IMR-90 (cell line): Measurements from ENCODE around the gene RNF14. TPM values are rescaled to one million over a fixed set of nuclear protein-coding genes. Genes with fewer than 3 reads are reported as not detected.

Experiments used
- ATAC-seq: fragments of 200-7000 bp; cut with Tn5 transposase; 2 replicates; pipeline ENCODE4 v1.9.1; 2020; ENCODE audit warnings: low read depth, mild to moderate bottlenecking, moderate library complexity
- BruUV-seq: library from RNA; stranded (reverse); fragments of 400-500 nt; replicated peaks from 2 replicates; lab custom pipeline; 2021; lab: Mats Ljungman, UMichigan
- CTCF ChIA-PET: fragments of 300-600 bp; formaldehyde crosslinking; extraction: SDS; loops from one replicate; lab custom pipeline; 2021; ENCODE audit warnings: antibody characterized with exemption; lab: Yijun Ruan, JAX
- POLR2A ChIA-PET: fragments of 300-600 bp; sonication (Branson Sonifier 250); formaldehyde crosslinking; loops from one replicate; lab custom pipeline; 2022; ENCODE audit warnings: antibody characterized with exemption; ENCODE audit not compliant: unreplicated experiment; lab: Charles Lee
- DNase-seq: peaks from one replicate; pipeline ENCODE4 v3.0.0; 2013
- H2AFZ ChIP-seq: replicated peaks from 2 replicates; pipeline ENCODE3; 2013; ENCODE audit warnings: low read length, mild to moderate bottlenecking; ENCODE audit not compliant: poor library complexity
- H2AK5ac ChIP-seq: 2 replicates; pipeline ENCODE4 v1.6.1; 2013; ENCODE audit warnings: low read depth, low read length, inconsistent platforms
- H2AK9ac ChIP-seq: replicated peaks from 2 replicates; pipeline ENCODE3; 2013; ENCODE audit warnings: mild to moderate bottlenecking, low read depth, low read length, moderate library complexity; ENCODE audit not compliant: poor library complexity
- H2BK120ac ChIP-seq: 2 replicates; pipeline ENCODE4 v1.6.1; 2013; ENCODE audit warnings: low read depth, low read length, inconsistent platforms
- H2BK15ac ChIP-seq: 3 replicates; pipeline ENCODE4 v1.6.1; 2013; ENCODE audit warnings: low read depth, low read length, inconsistent platforms
- H2BK20ac ChIP-seq: 2 replicates; pipeline ENCODE4 v1.6.1; 2013; ENCODE audit warnings: low read depth, mild to moderate bottlenecking, inconsistent platforms, low read length, moderate library complexity
- H2BK5ac ChIP-seq: 2 replicates; pipeline ENCODE4 v1.6.1; 2013; ENCODE audit warnings: mild to moderate bottlenecking, low read depth, low read length, inconsistent platforms; ENCODE audit not compliant: poor library complexity, severe bottlenecking
- H3K14ac ChIP-seq: replicated peaks from 2 replicates; pipeline ENCODE4 v1.6.1; 2013; ENCODE audit warnings: low read depth, low read length, inconsistent platforms
- H3K18ac ChIP-seq: 2 replicates; pipeline ENCODE4 v1.6.1; 2013; ENCODE audit warnings: low read depth, low read length, control low read depth
- H3K23ac ChIP-seq: 2 replicates; pipeline ENCODE4 v1.6.1; 2013; ENCODE audit warnings: low read depth, low read length, inconsistent platforms
- H3K27ac ChIP-seq: 2 replicates; pipeline ENCODE4 v1.5.1; 2013; ENCODE audit warnings: mild to moderate bottlenecking, control low read depth, low read length; ENCODE audit not compliant: insufficient read depth
- H3K27me3 ChIP-seq: 2 replicates; pipeline ENCODE4 v1.6.1; 2013; ENCODE audit warnings: low read length; ENCODE audit not compliant: control insufficient read depth, insufficient read depth
- H3K36me3 ChIP-seq: 2 replicates; pipeline ENCODE4 v1.6.1; 2013; ENCODE audit warnings: low read length, mixed read lengths; ENCODE audit not compliant: control insufficient read depth, insufficient read depth
- H3K4ac ChIP-seq: 2 replicates; pipeline ENCODE4 v1.6.1; 2013; ENCODE audit warnings: low read depth, low read length, inconsistent platforms
- H3K4me1 ChIP-seq: 2 replicates; pipeline ENCODE4 v1.6.1; 2013; ENCODE audit warnings: low read length, mixed read lengths; ENCODE audit not compliant: control insufficient read depth, insufficient read depth
- H3K4me2 ChIP-seq: 2 replicates; pipeline ENCODE4 v1.6.1; 2013; ENCODE audit warnings: low read depth, mild to moderate bottlenecking, control low read depth, low read length, moderate library complexity
- H3K4me3 ChIP-seq: 2 replicates; pipeline ENCODE4 v1.5.1; 2013; ENCODE audit warnings: low read depth, mild to moderate bottlenecking, control low read depth, low read length, moderate library complexity; ENCODE audit not compliant: insufficient read depth
- H3K56ac ChIP-seq: 2 replicates; pipeline ENCODE4 v1.6.1; 2013; ENCODE audit warnings: low read length, inconsistent platforms; ENCODE audit not compliant: insufficient read depth; ENCODE audit errors: extremely low read depth
- H3K79me1 ChIP-seq, 2 experiments: 2 replicates each; pipeline ENCODE4 v1.6.1; 2013; ENCODE audit warnings: low read length in 2 of 2, inconsistent platforms in 1 of 2, low read depth in 1 of 2
- H3K9ac ChIP-seq: 2 replicates; pipeline ENCODE4 v1.6.1; 2013; ENCODE audit warnings: low read depth, low read length, control low read depth
- H3K9me1 ChIP-seq: 2 replicates; pipeline ENCODE4 v1.6.1; 2013; ENCODE audit warnings: low read length, inconsistent platforms; ENCODE audit not compliant: insufficient read depth
- H3K9me3 ChIP-seq: 2 replicates; pipeline ENCODE4 v1.6.1; 2013; ENCODE audit warnings: low read length; ENCODE audit not compliant: control insufficient read depth, insufficient read depth
- H4K20me1 ChIP-seq: 2 replicates; pipeline ENCODE4 v1.6.1; 2013; ENCODE audit warnings: low read length, inconsistent platforms; ENCODE audit not compliant: insufficient read depth
- H4K5ac ChIP-seq: 2 replicates; pipeline ENCODE4 v1.6.1; 2013; ENCODE audit warnings: mild to moderate bottlenecking, low read depth, low read length, control low read depth
- H4K8ac ChIP-seq, 2 experiments: 2 replicates each; pipeline ENCODE4 v1.6.1; 2013; ENCODE audit warnings: low read depth in 2 of 2, low read length in 2 of 2, control low read depth in 1 of 2, inconsistent platforms in 1 of 2
- H4K91ac ChIP-seq: 2 replicates; pipeline ENCODE4 v1.6.1; 2013; ENCODE audit warnings: low read depth, low read length, inconsistent platforms; ENCODE audit not compliant: insufficient read depth
- CHD1 ChIP-seq: IDR thresholded peaks from 2 replicates; pipeline ENCODE4 v1.6.1; 2012; ENCODE audit warnings: low read depth, low read length, improper control_type of control experiment
- RAD21 ChIP-seq: IDR thresholded peaks from 2 replicates; pipeline ENCODE4 v1.6.1; 2012; ENCODE audit warnings: low read length, improper control_type of control experiment
- RFX5 ChIP-seq: IDR thresholded peaks from 2 replicates; pipeline ENCODE4 v1.8.0; 2012; ENCODE audit warnings: low read depth, mild to moderate bottlenecking, low read length, moderate library complexity
- SMC3 ChIP-seq: fragments of 150-350 bp; IDR thresholded peaks from 2 replicates; pipeline ENCODE4 v1.6.1; 2016; ENCODE audit warnings: low read depth, mild to moderate bottlenecking, antibody characterized with exemption, low read length, moderate library complexity
- WGBS, 2 experiments: methylation state at CpG; one replicate each; pipeline versions ENCODE4 v1.1.5 to v1.1.7; 2013; ENCODE audit warnings: missing lambda C conversion rate in 2 of 2; ENCODE audit not compliant: insufficient read length in 1 of 2; ENCODE audit errors: extremely low coverage in 2 of 2; 5-methylcytosine and 5-hydroxymethylcytosine counted together
- dilution Hi-C: fragments of 300-500 bp; cut with HindIII; formaldehyde crosslinking; loops from one replicate; pipeline ENCODE4 v1.14.3; 2018; ENCODE audit warnings: low sequenced_read_pairs; ENCODE audit not compliant: unreplicated experiment
- in situ Hi-C: fragments of 300-500 bp; cut with MboI; formaldehyde crosslinking; loops from 3 replicates; pipeline ENCODE4 v1.14.3; 2019; ENCODE audit warnings: low sequenced_read_pairs, inconsistent platforms, mixed read lengths
- intact Hi-C: fragments of 100-400 bp; cut with micrococcal nuclease; formaldehyde crosslinking; loops from 2 replicates; pipeline ENCODE4 v1.10.0; 2022
- polyA plus RNA-seq, 3 experiments: library from polyadenylated mRNA; depleted of rRNA; stranded (reverse); fragments of >200 nt; gene quantifications; 2 replicates each; pipeline ENCODE4 v1.2.3, GENCODE V29; 2012; ENCODE audit warnings: low replicate concordance in 1 of 3
- total RNA-seq: library from RNA; depleted of rRNA; stranded (reverse); fragments of >200 nt; gene quantifications from 2 replicates; pipeline ENCODE4 v1.2.3, GENCODE V29; 2012
- TF ChIP-seq, protein P1 (sequence below): fragments of 150-350 bp; IDR thresholded peaks from 2 replicates; pipeline ENCODE4 v1.6.1; 2016; ENCODE audit warnings: low read depth, mild to moderate bottlenecking, low read length, moderate library complexity, borderline replicate concordance

The RNF14 gene
- total and polyA plus RNA-seq, 2 of the 4 experiments (the other 2 are of a cell fraction) = 36.1 to 106 TPM

DNA sequence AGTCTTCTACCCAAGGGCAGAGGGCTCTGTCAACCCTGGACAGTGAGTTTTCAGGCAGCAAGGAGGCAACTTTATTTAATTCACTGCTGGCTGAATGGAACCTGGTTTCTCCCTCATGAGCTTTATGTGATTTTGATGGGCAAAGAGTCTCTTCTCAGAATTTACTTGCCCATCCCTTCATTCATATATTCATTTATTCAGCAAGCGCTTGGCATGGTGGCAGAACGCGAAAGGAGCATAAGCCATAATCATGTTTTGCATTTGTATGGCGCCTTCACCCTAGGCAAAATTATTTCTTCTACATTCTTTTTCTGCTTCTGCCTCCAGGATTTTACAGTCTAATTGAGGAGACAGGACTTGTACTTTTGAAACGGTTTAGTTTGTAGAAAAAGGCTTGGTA lies 37.2 kb upstream of the RNF14 start:
- H2BK120ac ChIP-seq = no peak overlapping the region
- no peak overlapping the region for H3K4ac ChIP-seq
- intact Hi-C loops = no loop called here
- no peak for ATAC-seq
- no peak overlapping the region for H3K27ac ChIP-seq
- H2BK5ac ChIP-seq = no peak overlapping the region
- H3K4me2 ChIP-seq = no peak overlapping the region
- H2AK5ac ChIP-seq = no peak overlapping the region
- dilution Hi-C loops = no loop called here
- no peak overlapping the region for H4K5ac ChIP-seq
- H3K4me3 ChIP-seq = no peak overlapping the region
- H4K91ac ChIP-seq = no peak overlapping the region
- H2AFZ ChIP-seq = no peak overlapping the region
- no peak overlapping the region for H2BK20ac ChIP-seq
- TF ChIP-seq RAD21 (no peak), RFX5 (no peak), SMC3 (no peak), CHD1 (no peak)
- TF ChIP-seq, protein P1, sequence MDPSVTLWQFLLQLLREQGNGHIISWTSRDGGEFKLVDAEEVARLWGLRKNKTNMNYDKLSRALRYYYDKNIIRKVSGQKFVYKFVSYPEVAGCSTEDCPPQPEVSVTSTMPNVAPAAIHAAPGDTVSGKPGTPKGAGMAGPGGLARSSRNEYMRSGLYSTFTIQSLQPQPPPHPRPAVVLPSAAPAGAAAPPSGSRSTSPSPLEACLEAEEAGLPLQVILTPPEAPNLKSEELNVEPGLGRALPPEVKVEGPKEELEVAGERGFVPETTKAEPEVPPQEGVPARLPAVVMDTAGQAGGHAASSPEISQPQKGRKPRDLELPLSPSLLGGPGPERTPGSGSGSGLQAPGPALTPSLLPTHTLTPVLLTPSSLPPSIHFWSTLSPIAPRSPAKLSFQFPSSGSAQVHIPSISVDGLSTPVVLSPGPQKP = no peak
- H3K36me3 ChIP-seq = peaks cover 63% of the 10 kb centered on the region
- no peaks in the 10 kb centered on the region for H3K9me1 ChIP-seq
- peaks cover 4 to 7% of the 10 kb centered on the region in 2 experiments; a peak in 2 of 4 replicates for H3K79me1 ChIP-seq
- no peak overlapping the region for H3K56ac ChIP-seq
- no peaks in the 10 kb centered on the region for H3K4me1 ChIP-seq
- H2AK9ac ChIP-seq = no peak overlapping the region
- H3K14ac ChIP-seq = no peak overlapping the region
- ChIA-PET CTCF (no interaction called here), POLR2A (no interaction called here)
- in situ Hi-C loops = no loop called here
- H4K20me1 ChIP-seq = no peaks in the 10 kb centered on the region; the same call in 1 of the 2 replicates
- H3K9ac ChIP-seq = no peak overlapping the region
- WGBS, 2 experiments = 100% methylated on average over 1 of the region's 5 CpGs; no CpG with 5 or more reads in 1 of the 2 experiments
- no peak overlapping the region for H4K8ac ChIP-seq
- H3K18ac ChIP-seq = no peak overlapping the region
- H3K27me3 ChIP-seq = no peaks in the 10 kb centered on the region
- H3K23ac ChIP-seq = no peak overlapping the region
- no peak overlapping the region for H2BK15ac ChIP-seq
- H3K9me3 ChIP-seq = no peaks in the 10 kb centered on the region
- no TSS peak for BruUV-seq
- DNase-seq = no peak
